BE2C (cell line): ENCODE data around the gene ZNF174.

Experiments
- DNase-seq: peaks from one replicate; pipeline ENCODE4 v3.0.0-alpha.2; 2020
- H3K27me3 ChIP-seq: fragments of 250-450 bp; sonication (Bioruptor Pico); 2 replicates; pipeline ENCODE4 v1.5.1; 2020; ENCODE audit warnings: mild to moderate bottlenecking
- H3K36me3 ChIP-seq: fragments of 250-450 bp; sonication (Bioruptor Pico); 2 replicates; pipeline ENCODE4 v1.5.1; 2020; ENCODE audit warnings: mild to moderate bottlenecking
- H3K4me1 ChIP-seq: fragments of 250-450 bp; sonication (Bioruptor Pico); 2 replicates; pipeline ENCODE4 v1.5.1; 2020
- H3K4me3 ChIP-seq: 2 replicates; pipeline ENCODE4 v1.5.1; 2011; ENCODE audit warnings: low read depth, low read length
- H3K9me3 ChIP-seq: fragments of 250-450 bp; sonication (Bioruptor Pico); 2 replicates; pipeline ENCODE4 v1.5.1; 2020
- TF ChIP-seq, protein P1 (sequence below): IDR thresholded peaks from 2 replicates; pipeline ENCODE4 v1.5.1; 2012; ENCODE audit warnings: mild to moderate bottlenecking, low read depth, low read length

Gene ZNF174

DNA sequence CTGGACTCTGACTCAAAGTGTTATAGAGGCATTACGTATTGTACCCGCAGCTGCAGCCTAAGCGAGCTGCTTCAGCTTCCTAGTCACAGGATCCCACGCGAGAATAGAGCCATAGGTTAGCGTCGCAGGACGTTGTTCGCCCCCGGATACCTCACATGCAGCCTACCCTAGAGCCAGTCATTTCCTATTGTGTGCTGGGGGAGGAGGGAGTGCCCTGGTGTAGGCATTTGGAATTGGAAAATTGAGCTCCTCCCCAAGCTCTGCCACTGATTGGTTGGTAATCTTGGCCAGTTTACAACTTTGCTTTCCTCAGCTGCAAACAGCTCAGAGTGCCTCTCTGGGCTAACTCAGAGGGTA lies 43.0 kb downstream of the ZNF174 start:
- peaks cover 4% of the 10 kb centered on the region for H3K27me3 ChIP-seq
- DNase-seq: peak; percentile 35

DNA sequence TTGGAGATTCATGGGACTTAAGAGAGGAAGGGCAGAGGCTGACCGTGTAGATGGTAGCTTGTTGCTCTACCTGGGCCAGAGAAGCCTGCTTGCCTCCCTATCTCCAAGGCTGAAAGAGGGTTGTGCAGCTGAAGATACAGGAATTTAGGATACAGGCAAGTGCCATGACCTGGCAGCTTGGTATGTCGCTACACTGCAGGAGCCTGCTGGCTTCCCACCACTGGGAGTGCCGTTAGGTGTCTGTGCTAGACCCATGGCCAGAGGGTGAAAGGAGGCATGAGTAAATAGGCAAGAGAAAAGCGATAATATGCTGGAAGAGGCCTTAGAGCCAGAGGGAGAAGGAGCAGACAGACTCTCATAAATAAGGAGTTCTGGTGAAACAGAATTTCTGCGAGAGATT lies 53.1 kb downstream of the ZNF174 start:
- H3K4me3 ChIP-seq: no peak overlapping the region
- no peaks in the 10 kb centered on the region for H3K27me3 ChIP-seq
- TF ChIP-seq, protein P1, sequence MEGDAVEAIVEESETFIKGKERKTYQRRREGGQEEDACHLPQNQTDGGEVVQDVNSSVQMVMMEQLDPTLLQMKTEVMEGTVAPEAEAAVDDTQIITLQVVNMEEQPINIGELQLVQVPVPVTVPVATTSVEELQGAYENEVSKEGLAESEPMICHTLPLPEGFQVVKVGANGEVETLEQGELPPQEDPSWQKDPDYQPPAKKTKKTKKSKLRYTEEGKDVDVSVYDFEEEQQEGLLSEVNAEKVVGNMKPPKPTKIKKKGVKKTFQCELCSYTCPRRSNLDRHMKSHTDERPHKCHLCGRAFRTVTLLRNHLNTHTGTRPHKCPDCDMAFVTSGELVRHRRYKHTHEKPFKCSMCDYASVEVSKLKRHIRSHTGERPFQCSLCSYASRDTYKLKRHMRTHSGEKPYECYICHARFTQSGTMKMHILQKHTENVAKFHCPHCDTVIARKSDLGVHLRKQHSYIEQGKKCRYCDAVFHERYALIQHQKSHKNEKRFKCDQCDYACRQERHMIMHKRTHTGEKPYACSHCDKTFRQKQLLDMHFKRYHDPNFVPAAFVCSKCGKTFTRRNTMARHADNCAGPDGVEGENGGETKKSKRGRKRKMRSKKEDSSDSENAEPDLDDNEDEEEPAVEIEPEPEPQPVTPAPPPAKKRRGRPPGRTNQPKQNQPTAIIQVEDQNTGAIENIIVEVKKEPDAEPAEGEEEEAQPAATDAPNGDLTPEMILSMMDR: no peak
- no peaks in the 10 kb centered on the region for H3K9me3 ChIP-seq
- peaks cover 2% of the 10 kb centered on the region for H3K4me1 ChIP-seq
- no peak for DNase-seq
- H3K36me3 ChIP-seq: no peaks in the 10 kb centered on the region; the same call in 1 of the 2 replicates

More for the DNA sequence above, 43.0 kb downstream of the ZNF174 start:
- Histone ChIP-seq H3K4me1 (no peaks in the 10 kb centered on the region), H3K9me3 (no peaks in the 10 kb centered on the region), H3K4me3 (peak overlapping the region; percentile 83), H3K36me3 (peaks cover 5% of the 10 kb centered on the region; the same call in 1 of the 2 replicates)
- TF ChIP-seq, protein P1: no peak

DNA sequence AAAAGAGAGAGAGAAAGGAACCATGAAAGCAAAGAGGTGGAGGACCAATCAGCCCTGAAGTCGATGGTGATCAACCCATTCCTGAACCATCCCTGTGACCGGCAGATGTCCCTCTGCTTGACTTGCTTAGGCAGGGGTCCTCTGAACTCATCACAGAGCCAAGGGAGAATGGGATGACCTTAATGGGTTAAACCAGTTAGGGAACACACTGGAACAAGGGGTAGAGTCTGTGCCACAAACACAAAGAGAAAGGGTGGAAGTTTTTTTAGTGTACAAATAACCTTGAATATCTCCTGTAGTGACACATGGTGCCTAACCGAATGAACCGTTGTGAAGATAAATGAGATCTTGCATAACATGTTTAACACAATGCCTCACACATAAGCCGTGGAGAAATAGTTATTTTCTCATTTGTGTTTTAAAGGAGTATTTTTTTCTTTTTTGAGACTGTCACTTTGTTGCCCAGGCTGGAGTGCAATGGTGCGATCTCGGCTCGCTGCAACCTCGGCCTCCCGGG lies 53.7 kb downstream of the ZNF174 start:
- TF ChIP-seq, protein P1: no peak
- H3K27me3 ChIP-seq: no peaks in the 10 kb centered on the region
- no peaks in the 10 kb centered on the region; the same call in 1 of the 2 replicates for H3K36me3 ChIP-seq
- peaks cover 8% of the 10 kb centered on the region for H3K4me1 ChIP-seq
- H3K9me3 ChIP-seq: no peaks in the 10 kb centered on the region
- no peak overlapping the region for H3K4me3 ChIP-seq
- DNase-seq: no peak

DNA sequence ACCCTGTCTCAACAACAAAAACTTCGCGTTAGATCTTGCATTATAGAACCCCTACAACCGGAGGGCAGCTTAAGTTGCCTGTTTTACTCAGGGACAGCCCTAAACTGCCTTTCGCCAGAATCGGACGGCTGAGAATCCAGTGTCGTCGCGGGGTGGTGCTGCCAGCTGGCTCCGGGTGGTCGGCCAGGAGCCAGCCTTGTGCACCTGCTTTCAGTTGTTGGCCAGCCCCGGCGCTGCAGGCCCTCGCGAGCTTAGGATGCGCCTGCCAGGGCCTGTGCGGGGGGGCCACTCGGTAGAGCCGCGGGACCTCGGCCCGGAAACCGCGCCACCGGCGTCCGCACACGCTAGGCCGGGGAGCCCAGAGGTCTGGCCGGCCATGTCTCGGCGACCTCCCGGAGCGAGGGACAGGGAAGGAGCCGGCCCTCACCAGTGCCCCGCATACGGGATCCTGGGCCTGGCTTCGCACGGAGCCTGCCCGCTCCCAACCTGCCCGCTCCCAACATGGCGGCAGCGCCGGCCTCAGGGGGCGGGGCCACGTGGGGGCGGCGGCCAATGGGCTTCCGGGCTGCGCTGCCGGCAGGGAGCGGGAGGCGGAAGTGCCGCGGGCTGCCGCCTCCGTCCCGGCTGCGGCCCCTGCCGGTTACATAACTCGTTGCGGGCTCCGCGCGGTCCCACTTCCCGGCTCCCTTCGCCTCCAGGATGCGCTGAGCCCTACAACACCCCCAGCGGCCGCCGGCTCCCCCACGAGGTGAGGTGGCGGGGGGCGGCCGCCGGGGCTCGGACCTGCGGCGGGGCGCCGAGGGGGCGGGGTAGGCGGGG lies 56.6 kb downstream of the ZNF174 start:
- H3K4me3 ChIP-seq: peak overlapping the region; percentile 91
- peaks cover 8% of the 10 kb centered on the region for H3K4me1 ChIP-seq
- H3K27me3 ChIP-seq: no peaks in the 10 kb centered on the region
- no peaks in the 10 kb centered on the region; the same call in 1 of the 2 replicates for H3K36me3 ChIP-seq
- H3K9me3 ChIP-seq: no peaks in the 10 kb centered on the region
- TF ChIP-seq, protein P1: peak; percentile 46
- DNase-seq: peak; percentile 95

DNA sequence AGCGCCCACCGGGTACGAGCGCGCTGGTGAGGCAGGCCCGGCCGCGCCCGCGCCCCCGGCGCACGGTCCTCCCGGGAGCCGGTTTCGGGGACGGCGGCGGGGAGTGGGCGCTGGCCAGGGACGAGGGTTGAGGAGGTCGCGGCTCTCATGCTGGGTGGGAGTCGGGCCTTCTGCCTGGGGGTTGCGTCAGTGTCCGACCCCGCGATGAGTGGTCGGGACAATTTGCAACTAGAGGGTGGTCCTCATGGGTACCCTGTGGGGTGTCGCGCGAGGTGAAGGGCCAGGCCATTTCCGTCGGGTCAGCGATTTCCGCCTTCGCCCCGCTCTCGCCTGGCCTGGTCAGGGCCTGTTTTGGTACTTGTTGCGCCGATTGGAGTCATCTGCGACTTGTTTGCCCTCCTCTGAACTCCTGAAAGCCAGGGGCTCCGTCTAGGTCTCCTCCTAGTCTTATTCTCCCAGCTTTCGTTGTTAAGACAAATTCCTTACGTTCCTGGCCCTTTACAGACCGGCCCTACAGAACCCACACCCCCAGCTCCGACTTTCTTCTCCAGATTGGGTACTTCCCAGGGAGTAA lies 57.4 kb downstream of the ZNF174 start:
- peak overlapping the region; percentile 91 for H3K4me3 ChIP-seq
- TF ChIP-seq, protein P1: no peak
- DNase-seq: no peak
- no peaks in the 10 kb centered on the region; the same call in 1 of the 2 replicates for H3K36me3 ChIP-seq
- no peaks in the 10 kb centered on the region for H3K9me3 ChIP-seq
- peaks cover 8% of the 10 kb centered on the region for H3K4me1 ChIP-seq
- H3K27me3 ChIP-seq: no peaks in the 10 kb centered on the region
